ENCODE measurements around the gene TMCC2.

DNA sequence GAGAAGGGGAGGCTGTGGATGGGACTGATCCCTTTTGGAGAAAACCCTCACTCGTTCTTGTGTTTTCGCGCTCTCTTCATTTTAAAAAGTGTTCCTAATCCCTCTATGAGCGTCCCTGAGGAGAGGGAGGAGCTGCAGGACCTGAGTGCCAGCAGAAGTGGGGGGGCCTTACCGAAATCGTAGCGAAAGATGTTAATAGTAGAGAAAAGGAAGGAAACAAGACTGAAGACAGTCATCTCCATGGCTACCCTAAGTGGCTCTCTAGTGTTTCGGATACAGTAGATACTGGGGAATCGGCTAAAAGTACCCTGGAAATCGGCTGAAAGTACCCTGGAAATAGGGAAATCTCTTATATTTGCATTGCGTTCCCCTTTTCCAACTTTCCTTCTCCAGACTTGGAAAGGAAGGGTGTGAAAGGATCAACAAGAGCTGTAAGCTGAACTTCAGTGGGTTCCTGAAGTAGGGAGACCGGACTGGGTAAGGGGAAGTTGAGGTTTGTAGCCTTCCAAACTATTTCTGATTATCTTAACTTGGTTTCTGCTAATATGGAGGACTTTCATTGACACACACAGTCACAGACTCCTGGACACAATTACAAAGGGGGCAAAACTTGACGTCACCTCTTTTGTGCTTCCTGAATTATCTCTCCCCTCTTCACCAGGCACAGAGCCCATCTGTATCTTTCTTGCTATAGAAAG, 15.8 kb upstream of the TMCC2 start:
- TF ChIP-seq, protein P1, sequence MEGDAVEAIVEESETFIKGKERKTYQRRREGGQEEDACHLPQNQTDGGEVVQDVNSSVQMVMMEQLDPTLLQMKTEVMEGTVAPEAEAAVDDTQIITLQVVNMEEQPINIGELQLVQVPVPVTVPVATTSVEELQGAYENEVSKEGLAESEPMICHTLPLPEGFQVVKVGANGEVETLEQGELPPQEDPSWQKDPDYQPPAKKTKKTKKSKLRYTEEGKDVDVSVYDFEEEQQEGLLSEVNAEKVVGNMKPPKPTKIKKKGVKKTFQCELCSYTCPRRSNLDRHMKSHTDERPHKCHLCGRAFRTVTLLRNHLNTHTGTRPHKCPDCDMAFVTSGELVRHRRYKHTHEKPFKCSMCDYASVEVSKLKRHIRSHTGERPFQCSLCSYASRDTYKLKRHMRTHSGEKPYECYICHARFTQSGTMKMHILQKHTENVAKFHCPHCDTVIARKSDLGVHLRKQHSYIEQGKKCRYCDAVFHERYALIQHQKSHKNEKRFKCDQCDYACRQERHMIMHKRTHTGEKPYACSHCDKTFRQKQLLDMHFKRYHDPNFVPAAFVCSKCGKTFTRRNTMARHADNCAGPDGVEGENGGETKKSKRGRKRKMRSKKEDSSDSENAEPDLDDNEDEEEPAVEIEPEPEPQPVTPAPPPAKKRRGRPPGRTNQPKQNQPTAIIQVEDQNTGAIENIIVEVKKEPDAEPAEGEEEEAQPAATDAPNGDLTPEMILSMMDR (IDR thresholded peaks at IDR 0.05) = no peak
- TF ChIP-seq EZH2 (IDR thresholded peaks at IDR 0.05; ENCODE audit: borderline replicate concordance, insufficient read depth, low read depth, low read length, poor library complexity, severe bottlenecking) = no peak
